Activated CD4-positive, alpha-beta T cell treated with anti-CD3 and anti-CD28 coated beads, Interleukin-10, Interleukin-2, amounts not matched to agents 100 ng/mL and 50 ng/mL, durations not matched to agents 16 hours and 8 hours (primary cell): ENCODE data around the gene LRATD1.
A peak's percentile ranks its signal among the peaks of the same experiment; 100 is the strongest.
"Not testable (repeated sequence)": the region's sequence is repeated elsewhere in the genome, so short reads cannot be mapped to it uniquely, and the experiment has no call there.

Source experiments
- DNase-seq: peaks from one replicate; pipeline ENCODE4 v3.0.0-alpha.2; 2020

Gene LRATD1, protein sequence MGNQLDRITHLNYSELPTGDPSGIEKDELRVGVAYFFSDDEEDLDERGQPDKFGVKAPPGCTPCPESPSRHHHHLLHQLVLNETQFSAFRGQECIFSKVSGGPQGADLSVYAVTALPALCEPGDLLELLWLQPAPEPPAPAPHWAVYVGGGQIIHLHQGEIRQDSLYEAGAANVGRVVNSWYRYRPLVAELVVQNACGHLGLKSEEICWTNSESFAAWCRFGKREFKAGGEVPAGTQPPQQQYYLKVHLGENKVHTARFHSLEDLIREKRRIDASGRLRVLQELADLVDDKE

DNA sequence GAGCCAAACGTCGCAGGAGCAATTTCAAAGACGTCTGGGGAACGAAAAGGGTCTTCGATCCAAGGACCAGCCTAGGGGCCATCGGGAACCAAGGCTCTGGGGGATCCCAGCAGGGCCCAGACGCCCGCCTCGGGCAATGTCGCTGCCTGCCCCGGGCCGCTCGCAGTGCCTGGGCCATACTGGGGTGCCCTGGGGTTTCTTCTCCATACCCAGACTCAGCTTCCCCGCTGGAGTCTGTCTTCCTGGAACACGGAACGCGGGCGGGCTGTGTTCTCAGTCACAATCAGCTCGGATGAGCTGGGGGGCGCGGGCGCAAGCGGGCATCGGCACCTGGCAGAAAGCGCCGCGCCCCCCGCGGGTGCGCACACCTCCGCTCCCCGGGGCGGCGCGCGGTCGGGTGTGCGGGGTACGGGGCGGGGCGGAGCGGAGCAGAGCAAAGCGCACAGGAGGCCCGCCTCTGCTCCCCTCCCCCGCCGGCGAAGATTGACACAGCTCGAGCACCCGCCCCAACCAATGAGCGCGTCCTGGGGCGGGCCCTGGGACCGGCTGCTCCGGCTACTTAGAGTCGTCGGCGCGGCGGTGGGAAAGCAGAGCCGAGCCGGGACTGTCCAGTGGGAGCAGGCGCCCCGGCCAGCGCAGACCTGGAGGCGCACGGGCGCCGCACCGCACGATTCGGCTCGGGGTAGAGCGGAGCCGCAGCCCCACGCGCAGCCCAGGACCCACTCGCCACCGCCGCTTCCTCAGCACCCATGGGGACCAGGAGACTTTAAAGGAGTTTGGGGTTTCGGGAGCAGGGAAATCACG is at the start of gene LRATD1:
Gene LRATD1, plus strand, starts transcription at position 585 of the 804 bp plus-strand sequence. CDS start 1,263 bp downstream, outside the sequence.
- DNase-seq: peak; percentile 13

DNA sequence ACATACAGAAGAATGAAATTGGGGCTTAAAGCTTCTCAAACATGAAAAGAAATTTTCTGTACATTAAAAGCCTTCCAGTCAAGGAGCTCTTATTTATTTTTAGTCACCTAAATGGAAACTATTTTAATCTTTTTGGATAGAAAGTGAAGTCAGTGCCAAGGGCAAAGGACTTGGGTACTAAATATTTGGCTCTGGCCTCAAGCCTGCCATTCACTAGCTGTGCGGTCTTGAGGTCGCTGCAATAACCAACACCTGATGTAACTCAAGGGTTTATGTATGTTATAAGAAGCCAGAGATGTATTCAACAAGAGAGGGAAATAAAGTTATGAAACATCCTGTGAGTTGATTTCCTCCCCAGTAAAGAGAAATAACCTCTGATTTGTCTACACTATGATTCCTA is 49.5 kb upstream of the LRATD1 start:
- no peak for DNase-seq

DNA sequence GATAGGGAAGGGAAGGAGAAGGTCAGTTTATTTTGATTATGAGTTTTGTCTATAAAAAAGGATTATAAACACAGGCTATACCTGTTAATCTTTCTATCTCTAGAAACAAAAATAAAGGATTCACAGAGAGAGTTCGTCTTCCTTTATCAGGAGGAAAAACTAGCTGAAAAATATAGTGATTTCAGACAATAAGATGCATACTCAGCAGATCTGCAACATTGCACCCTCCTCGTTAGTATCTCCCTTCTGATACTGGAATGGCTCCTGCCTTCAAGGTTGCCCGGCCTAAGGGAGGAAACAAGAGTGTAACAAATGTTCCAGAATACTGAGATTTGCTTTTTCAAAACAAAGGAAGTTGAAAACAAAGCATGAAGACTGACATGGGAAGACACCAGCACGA is 48.7 kb upstream of the LRATD1 start:
- no peak for DNase-seq

DNA sequence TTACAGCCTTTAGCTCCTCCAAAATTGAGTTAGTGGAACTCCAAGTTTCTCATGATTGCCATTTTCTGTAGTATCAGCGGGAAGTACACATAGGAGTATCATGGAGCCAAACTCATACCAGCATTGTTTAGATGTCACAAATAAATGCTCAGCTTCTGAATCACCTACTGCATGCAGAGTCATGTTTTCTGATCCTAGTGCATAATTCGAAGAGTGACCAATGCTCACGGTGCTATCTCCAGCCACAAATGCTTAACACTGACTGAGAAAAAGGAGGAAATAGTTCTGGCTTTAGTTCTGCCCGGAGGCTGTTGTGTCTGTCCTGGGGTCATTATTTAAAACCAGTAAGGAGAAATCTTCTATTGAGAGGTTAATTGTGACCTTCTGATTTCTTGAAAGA is 45.4 kb upstream of the LRATD1 start:
- no peak for DNase-seq

DNA sequence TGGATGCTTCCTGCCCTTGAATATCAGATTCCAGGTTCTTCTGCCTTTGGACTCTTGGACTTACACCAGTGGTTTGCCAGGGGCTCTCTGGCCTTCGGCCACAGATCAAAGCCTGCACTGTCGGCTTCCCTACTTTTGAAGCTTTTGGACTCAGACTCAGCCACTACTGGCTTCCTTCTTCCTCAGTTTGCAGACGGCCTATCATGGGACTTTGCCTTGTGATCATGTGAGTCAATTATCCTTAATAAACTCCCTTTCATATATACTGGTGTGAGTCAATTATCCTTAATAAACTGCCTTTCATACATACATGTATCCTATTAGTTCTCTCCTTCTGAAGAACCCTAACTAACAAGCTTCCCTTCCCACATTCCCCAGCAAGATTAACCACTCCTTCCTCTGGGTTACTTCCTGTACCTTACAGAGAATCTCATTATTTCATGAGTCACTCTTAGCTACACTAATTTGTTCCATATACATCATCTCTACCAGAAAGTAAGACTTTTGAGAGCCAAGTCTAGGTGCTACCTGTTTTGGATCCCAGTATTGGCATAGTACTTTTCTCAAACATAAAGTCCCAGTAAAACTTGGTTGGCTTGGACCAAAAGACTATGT is 31.3 kb upstream of the LRATD1 start:
- DNase-seq: no peak

DNA sequence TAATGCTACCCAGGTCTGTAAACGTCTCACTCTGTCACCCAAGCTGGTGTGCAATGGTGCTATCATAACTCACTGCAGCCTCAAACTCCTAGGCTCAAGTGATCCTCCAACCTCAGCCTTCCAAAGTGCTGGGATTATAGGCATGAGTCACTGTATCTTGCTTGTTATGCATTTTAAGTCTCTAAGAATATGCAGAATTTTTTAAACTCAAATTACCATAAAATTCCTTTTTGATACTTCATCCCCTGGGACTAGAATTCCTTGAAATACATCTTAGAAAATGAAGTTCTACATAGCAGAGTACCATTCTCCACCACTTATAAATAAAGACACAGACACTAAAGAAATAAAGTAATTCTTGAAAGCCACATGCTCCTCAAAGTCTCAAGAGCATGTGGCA is 30.2 kb upstream of the LRATD1 start:
- no peak for DNase-seq

DNA sequence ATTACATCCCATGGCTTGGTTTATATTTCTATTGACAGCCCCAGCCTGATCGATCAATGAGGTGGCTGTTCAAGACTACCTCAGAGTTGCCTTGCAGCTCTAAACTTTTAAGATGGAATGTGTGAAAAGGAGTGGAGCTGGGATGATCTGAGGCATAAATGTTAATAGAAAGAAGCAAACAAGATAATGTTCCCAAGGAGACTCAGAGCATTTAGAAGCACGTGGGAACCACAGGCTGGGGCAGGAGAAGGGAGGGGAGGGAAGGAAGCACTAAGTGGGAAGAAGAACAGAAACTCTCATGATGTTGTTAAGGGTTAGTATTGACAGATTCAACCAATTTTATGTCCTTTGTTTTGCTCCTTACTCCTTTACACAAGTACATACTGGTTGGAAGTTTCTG is 28.8 kb upstream of the LRATD1 start:
- no peak for DNase-seq

DNA sequence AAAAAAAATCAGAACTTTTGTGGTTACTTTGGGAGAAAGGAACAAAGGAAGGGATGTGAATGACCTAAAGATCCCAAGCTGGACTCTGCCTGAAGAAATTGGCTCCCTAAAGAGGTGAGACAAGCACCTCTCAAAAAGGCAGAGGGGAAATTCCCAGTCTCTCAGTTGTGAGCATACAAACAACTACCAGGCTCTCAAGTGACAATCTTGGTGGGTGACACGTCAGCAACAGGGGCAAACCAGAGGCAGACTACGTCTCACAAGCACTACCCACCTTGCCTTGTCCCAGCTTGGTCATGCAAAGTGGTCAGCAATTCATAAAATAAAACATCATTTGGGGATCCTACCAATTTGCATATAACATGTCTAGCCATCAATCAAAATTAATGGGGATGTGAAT is 24.3 kb upstream of the LRATD1 start:
- no peak for DNase-seq

DNA sequence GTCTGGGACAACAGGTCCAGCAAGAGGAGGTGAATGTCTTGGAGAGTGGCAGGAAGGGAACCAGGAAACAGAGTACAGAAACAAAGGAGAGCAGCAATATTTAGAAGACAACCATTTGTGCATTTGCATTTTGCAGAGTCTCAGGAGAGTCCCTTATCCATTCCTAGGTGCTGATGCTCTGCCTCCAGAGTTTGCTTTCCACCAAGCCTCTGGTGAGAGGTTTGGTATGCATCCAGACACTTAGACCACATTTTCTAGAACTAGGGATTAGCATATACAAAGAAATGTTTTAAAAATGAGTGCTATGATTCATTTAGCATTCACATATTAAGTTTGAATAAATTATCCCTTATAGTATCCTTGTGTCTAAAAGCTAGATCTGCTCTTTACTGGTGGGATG is 18.5 kb upstream of the LRATD1 start:
- DNase-seq: no peak

DNA sequence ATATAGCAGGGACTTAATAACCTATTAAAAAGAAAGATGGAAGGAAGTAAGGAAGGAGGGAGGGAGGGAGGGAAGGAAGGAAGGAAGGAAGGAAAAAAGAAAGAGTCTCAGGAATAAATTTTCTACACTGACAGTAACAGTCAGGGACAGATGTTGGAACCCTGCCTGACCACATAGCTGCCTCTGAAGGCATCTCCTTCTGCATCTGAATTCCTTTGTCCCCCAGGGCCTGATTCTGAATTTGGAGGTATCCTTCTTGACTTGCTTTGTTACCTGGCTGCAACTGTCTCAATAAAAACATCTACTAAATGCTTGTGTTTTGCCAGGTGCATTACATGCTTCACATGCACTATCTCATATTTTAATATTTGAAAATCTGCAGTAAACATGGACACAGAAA is 17.4 kb upstream of the LRATD1 start:
- DNase-seq: no peak

DNA sequence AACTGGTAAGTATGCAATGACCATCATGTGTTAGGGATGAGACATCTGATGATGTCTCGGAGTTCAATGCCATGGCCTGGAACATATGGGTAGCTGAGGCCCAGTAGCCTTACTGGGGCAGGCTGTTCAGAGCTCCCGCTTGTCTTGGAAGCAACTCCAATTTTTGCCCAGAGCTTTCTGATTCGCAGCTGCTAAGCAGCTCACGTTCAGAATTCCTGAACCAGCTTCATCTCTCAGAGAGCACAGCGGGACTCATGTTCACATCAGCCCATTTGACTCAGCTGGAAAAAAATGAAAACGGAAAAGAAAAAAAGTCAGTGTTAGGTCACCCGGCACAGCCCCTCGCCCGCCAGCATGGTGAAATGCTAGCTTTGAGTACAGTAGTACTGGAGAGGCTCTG is 16.8 kb upstream of the LRATD1 start:
- DNase-seq: no peak

DNA sequence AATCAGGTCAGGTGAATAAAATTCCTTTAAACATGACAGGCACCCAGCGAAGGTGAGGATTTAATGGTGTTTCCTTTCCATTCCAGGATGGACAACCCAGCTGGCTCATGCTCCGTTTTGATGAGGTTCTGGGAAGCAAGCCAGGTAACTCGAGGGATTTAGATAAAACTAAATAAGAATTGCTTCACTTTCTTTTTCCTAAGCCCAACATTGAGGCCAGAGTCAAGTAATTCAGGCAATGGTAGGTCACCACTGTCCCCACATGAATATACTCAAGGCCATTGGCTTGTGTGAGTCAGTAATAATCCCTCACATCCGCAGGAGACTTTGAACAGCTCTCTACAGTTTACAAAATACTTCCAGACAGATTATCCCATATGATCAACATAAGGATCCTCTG is 16.2 kb upstream of the LRATD1 start:
- no peak for DNase-seq

DNA sequence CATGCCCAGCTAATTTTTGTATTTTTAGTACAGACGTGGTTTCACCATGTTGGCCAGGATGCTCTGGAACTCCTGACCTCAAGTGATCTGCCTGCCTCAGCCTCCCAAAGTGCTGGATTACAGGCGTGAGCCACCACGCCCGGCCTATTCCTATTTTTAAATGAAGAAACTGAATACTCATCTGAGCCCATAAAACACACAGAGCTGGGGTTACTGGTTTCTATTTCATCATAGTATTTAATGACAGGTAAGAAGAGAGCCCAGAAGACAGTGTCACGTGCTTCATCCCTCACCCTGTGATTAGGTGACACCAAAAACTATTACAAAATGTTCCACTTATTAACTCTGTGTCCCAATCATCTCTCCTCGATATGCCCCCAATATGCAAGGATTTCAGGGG is 15.6 kb upstream of the LRATD1 start:
- no peak for DNase-seq

DNA sequence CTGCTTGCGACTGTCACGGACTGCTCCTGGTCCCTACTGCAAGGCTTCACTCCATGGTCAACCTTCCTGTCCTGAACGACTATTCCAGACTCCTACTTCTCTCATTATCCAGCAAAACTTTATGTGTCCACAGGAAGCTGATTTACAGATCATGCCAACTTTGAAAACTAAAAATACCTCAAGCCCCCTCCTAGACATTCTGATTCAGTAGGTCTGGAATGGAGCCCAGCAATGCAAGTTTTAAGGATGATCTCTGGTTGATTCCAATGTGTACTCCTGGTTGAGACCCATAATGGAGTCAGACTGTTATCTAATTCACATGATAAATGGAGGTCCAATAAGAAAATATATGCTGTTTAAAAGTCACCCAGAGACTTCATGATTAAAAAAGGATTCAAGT is 13.1 kb upstream of the LRATD1 start:
- DNase-seq: no peak

DNA sequence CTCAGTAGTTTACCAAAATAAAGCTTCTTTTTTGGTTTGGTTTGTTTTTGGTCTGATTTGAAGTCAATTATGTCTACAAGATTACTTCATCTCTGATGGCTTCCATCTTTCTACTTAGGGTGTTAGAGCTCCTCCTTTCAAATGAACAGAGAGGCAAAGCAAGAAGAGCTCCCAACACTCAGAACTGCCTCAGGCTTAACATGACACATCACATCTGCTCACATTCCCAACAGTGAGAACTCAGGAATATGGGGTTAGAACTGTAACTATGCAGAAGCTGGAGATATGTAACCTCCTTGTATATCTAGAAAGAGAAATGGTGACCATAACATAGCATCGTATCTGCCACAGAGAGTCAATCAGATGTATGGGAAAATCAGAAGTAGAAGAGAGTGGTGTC is 11.4 kb upstream of the LRATD1 start:
- no peak for DNase-seq

DNA sequence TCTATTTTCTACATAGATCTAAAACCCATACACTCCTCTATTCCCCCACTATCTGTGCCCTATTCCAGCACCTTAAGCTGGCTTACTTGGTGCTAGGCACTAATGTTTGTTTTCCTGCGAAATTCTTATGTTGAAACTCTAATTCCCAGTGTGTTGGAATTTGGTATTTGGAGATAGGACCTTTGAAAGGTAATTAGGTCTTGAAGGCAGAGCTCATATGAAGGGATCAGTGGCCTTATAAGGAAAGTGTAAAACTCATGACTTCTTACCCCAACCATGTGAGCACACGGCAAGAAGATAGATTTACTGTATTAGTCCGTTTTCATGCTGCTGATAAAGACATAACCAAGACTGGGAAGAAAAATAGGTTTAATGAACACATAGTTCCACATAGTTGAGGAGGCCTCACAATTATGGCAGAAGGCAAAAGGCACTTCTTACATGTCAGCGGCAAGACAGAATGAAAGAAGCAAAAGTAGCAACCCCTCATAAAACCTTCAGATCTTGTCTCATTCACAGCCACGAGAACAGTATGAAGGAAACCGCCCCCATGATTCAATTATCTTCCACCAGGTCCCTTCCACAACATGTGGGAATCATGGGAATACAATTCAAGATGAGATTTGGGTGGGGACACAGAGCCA is 10.5 kb upstream of the LRATD1 start:
- DNase-seq: no peak

DNA sequence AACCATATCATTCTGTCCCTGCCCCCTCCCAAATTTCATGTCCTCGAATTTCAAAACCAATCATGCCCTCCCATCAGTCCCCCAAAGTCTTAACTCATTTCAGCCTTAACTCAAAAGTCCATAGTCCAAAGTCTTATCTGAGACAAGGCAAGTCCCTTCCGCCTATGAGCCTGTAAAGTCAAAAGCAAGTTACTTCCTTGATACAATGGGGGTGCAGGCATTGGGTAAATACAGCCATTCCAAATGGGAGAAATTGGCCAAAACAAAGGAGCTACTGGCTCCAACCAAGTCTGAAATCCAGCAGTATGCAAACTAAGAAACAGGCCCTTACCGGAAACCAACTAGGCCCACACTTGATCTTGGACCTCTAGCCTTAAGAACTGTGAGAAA is 10.0 kb upstream of the LRATD1 start:
- DNase-seq: not testable (repeated sequence)

DNA sequence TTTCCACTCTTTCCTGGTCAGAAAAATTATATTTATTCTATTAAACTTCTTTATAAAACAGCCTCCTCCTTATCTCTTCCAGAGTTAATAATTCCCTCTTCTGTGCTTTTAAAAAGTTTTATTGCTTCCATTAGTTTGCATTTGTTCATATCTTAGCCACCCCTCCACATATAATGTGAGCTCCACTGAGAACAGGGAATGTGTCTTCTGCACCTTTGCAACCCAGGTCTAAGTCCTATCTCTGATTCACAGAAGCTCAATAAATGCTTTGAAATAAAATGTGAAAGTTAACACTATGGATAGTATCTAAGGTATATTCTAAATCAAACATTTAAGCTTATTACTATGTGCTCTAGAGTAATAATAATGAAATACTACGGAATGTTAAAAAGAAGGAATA is 9.3 kb upstream of the LRATD1 start:
- DNase-seq: no peak

DNA sequence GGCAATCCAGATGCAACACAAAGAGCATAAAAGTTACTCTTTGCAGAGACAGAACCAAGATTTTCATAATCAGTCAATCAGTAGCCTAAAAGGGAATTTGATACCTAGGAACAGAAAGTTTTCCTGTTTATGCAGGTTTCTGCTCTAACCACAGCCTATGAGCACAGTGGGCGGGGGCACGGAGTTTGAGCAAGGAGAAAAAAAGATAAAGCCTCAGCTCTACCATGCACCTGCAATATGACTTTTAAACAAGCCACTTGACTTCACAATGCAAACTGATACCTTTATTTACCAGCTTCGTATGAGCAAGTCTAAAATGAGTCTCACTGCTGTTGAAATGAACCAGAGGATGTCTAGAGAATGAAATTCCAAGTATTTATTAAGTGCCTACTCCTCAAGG is 5.6 kb upstream of the LRATD1 start:
- DNase-seq: no peak

DNA sequence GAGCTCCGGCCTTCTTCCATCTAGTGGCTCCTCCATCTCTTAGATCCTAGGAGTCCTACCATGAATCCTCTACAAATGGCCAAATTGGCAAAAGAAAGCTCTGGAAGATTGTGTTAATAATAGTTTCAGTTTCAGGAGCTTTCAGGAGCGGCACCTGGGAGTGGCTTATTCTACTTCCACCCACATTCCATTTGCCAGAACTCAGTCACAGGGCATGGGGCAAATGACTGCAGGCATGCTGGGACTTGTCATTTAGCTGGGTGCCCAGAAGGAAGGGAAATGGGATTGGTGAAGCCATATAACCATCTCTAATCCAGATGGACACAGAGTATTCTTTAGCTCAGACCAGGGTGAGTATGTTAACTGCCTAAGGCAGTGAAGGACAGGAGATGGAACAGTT is 3.6 kb upstream of the LRATD1 start:
- no peak for DNase-seq

DNA sequence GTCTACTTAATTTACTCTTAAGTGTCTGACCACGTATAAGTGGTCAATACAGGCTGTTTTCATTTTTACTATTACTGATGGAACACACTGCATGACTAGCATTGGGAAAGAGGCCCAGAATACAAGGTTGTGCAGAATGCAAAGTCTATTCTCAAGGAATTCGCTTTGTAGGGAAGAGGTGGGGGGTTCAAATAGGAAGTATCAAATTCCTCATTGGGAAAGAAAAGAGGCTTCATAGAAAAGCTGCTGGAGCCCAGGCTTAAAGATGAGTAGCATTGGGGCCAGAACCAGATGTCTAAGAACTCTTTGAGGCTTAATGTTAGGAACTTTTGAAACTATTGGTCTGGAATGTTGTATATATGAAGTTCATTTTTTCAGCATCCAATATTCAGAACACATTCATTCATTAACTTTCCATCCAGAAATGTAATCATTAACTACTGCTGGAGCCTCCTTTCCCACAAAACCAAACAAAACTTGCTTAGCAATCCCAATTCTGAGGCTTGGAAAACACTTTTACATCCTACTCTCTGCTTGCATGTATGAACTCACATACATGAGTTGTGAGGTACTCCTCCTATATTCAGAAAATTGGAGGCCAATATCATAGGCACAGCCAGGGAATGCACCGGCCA is 994 bp upstream of the LRATD1 start:
- DNase-seq: no peak

DNA sequence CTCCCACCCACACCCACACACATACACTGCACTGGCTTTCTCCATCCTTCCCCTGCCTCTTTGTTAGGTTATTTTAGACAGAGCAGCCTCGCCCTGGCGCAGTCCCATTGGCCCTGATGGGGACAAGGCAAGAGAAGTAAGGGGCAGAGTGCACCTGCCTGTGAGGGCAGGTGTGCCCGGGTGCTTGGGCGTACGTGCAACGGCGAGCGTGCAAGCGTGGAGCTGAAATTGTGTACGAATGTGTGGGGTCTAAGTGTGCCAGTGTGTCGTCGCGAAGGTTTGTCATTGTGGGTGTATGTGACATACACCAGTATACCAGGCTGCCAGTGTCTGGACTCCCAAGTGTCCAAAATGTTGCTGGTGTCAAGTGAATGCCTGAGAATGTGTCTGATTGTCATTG is 544 bp downstream of the LRATD1 start:
- no peak for DNase-seq

DNA sequence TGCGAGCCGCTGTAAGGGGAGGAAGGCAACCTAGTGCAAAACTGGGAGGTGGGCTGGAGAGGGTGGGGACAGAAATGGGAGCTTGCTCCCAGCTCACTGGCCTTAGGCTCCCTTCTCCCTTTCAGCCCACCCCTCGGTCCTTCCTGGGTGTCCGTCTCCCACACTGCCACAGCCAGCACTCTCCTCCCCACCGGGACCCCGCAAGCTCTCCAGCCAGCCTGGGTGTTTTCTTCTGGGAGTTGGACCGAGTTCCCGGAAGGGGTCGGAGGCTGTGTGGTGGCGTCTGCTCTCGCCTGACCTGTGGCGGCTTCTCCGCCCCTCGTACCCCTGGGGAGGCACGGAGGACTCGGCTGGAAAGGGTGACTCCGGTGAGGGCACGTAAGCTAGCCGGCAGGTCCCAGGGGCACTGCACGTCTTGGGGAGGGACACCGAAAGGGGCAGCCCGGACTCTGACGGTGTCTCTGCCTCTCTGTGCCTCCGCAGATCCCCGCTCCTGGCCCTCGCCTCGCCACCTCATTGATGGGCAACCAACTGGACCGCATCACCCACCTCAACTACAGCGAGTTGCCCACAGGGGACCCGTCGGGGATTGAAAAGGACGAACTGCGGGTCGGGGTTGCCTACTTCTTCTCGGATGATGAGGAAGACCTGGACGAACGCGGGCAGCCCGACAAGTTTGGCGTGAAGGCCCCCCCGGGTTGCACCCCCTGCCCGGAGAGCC is 1.1 kb downstream of the LRATD1 start:
- no peak for DNase-seq
